ENCODE data around the gene CCDC136. TPM values are rescaled to one million over a fixed set of nuclear protein-coding genes. Genes with fewer than 3 reads are reported as not detected.

CCDC136 gene
- total RNA-seq, 1 experiment from 2014 or later: 31.1 TPM

DNA sequence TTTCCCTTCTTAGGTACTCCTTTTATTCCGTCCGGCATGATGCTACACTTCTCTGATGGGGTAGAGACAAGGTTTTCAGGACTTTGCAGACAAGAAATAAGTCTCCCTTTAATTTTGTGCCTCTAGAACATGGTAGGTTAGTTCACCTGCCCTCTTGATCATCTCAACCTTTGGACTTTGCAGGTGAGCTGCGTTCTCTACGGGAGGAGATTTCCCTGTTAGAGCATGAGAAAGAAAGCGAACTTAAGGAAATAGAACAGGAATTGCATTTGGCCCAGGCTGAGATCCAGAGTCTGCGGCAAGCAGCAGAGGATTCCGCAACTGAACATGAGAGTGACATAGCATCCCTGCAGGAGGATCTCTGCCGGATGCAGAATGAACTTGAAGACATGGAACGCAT is 9.2 kb downstream of the CCDC136 start:
- no peaks in the 10 kb centered on the region for H3K79me2 ChIP-seq (ENCODE audit: insufficient read depth, low read length)
- H3K18ac ChIP-seq (ENCODE audit: insufficient read length, low read depth, low read length): no peak overlapping the region
- no peak overlapping the region for H4K5ac ChIP-seq (ENCODE audit: insufficient read length, low read depth, low read length)
- H4K20me1 ChIP-seq (ENCODE audit: control insufficient read depth, insufficient read depth, insufficient read length): no peaks in the 10 kb centered on the region
- H3K9me3 ChIP-seq (ENCODE audit: control insufficient read depth, low read depth, low read length): no peaks in the 10 kb centered on the region
- no peaks in the 10 kb centered on the region; a peak in 1 of 5 replicates for H3K9me3 Mint-ChIP-seq
- H3K27ac Mint-ChIP-seq: no peak overlapping the region; a peak in 1 of 7 replicates
- no peak overlapping the region for H4K8ac ChIP-seq (replicated peaks; ENCODE audit: insufficient read length, low read depth, low read length)
- no peak for DNase-seq
- H3K27me3 Mint-ChIP-seq (ENCODE audit: low read depth): no peaks in the 10 kb centered on the region
- H3K4me2 ChIP-seq (ENCODE audit: insufficient read depth, insufficient read length, low read length): no peak overlapping the region
- no peak overlapping the region for H2AK5ac ChIP-seq (ENCODE audit: insufficient read length, low read length)
- H3K14ac ChIP-seq (ENCODE audit: insufficient read depth, low read length): no peak overlapping the region
- peaks cover 16 to 23% of the 10 kb centered on the region in 2 experiments for H3K4me1 Mint-ChIP-seq
- no peak overlapping the region for H2AFZ ChIP-seq (ENCODE audit: low read length)
- H3K27ac ChIP-seq (ENCODE audit: insufficient read length, low read depth, low read length): no peak overlapping the region
- no peaks in the 10 kb centered on the region for H3K79me1 ChIP-seq (ENCODE audit: insufficient read depth, low read depth, low read length, poor library complexity, severe bottlenecking)
- H4K91ac ChIP-seq (ENCODE audit: insufficient read length, low read depth, low read length): no peak overlapping the region
- no peak overlapping the region for H3K56ac ChIP-seq (ENCODE audit: insufficient read length, low read depth, low read length)
- H2BK20ac ChIP-seq (ENCODE audit: low read depth, low read length, poor library complexity, severe bottlenecking): no peak overlapping the region
- H3T11ph ChIP-seq (ENCODE audit: low read length): no peak overlapping the region
- H3K36me3 Mint-ChIP-seq (ENCODE audit: insufficient read depth in 1 of 3, low read depth in 3 of 3): peaks cover 31 to 56% (median 55%) of the 10 kb centered on the region in 3 experiments
- H2BK15ac ChIP-seq (ENCODE audit: low read depth, low read length): no peak overlapping the region
- H3K27me3 ChIP-seq (ENCODE audit: insufficient read depth, low read length): no peaks in the 10 kb centered on the region
- TF ChIP-seq, protein P1, sequence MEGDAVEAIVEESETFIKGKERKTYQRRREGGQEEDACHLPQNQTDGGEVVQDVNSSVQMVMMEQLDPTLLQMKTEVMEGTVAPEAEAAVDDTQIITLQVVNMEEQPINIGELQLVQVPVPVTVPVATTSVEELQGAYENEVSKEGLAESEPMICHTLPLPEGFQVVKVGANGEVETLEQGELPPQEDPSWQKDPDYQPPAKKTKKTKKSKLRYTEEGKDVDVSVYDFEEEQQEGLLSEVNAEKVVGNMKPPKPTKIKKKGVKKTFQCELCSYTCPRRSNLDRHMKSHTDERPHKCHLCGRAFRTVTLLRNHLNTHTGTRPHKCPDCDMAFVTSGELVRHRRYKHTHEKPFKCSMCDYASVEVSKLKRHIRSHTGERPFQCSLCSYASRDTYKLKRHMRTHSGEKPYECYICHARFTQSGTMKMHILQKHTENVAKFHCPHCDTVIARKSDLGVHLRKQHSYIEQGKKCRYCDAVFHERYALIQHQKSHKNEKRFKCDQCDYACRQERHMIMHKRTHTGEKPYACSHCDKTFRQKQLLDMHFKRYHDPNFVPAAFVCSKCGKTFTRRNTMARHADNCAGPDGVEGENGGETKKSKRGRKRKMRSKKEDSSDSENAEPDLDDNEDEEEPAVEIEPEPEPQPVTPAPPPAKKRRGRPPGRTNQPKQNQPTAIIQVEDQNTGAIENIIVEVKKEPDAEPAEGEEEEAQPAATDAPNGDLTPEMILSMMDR (conservative IDR thresholded peaks at IDR 0.05): no peak
- H2BK120ac ChIP-seq (ENCODE audit: low read depth, low read length, poor library complexity, severe bottlenecking): no peak overlapping the region
- H3K4me1 ChIP-seq (ENCODE audit: insufficient read depth, low read length): no peaks in the 10 kb centered on the region; the same call in 1 of the 2 replicates
- H3K9ac ChIP-seq (ENCODE audit: extremely low read depth, insufficient read length, low read length): no peak overlapping the region
- no peak overlapping the region for H2BK5ac ChIP-seq (ENCODE audit: insufficient read length, low read length)
- no peak overlapping the region for H2BK12ac ChIP-seq (ENCODE audit: insufficient read length, low read depth, low read length)
- H3K23ac ChIP-seq (ENCODE audit: insufficient read length, low read depth, low read length): no peak overlapping the region
- WGBS (ENCODE audit: extremely low coverage, insufficient read length, low lambda C conversion rate): no CpG with 5 or more reads among the region's 9 CpGs
- H3K4me3 Mint-ChIP-seq: no peak overlapping the region
- no peaks in the 10 kb centered on the region for H3K23me2 ChIP-seq (ENCODE audit: insufficient read length, low read depth, low read length, poor library complexity, severe bottlenecking)
- no peak overlapping the region for H3K4ac ChIP-seq (ENCODE audit: low read depth, low read length)
